ENCODE data around the gene GALNS.

The GALNS gene

DNA sequence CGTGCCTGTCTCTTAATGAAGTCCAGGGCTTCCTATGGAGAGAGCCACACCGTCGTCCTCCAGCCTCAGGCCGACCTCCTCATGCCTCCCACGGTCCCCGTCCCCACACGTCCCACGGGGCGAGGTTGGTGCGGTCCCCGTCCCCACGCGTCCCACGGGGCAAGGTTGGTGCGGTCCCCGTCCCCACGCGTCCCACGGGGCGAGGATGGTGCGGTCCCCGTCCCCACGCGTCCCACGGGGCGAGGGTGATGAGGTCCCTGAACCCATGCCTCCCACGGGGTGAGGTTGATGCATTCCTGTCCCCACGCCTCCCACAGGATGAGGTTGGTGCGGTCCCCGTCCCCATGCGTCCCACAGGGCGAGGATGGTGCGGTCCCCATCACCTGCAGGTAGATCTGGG lies 20.9 kb downstream of the GALNS start:
- peaks cover 14% of the 10 kb centered on the region; the same call in 1 of the 2 replicates for H3K36me3 ChIP-seq (ENCODE audit: control insufficient read depth, insufficient read depth, low read length)

DNA sequence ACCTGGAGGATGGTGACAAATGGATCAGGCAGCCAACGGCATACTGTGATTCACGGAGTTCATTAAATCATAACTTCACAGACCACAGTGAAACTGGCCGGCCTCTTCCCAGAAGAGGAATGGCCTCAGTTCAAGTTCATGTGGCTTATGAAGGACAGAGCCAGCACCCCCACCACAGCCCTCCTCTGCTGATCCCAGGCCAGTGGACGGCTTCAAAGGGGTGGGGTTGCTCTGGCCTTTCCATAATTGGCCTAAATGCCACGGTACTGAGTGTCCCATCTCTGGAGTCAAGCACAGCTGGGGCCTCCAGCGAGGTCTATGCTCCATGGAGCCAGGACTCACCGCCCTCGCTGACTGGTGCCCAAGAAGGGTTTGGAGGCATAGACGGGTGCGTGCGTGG lies 21.4 kb downstream of the GALNS start:
- Histone ChIP-seq H3K27me3 (ENCODE audit: control insufficient read depth, insufficient read depth, low read length) (no peaks in the 10 kb centered on the region), H3K4me1 (ENCODE audit: control insufficient read depth, insufficient read depth, low read length) (no peaks in the 10 kb centered on the region), H3K36me3 (ENCODE audit: control insufficient read depth, insufficient read depth, low read length) (peaks cover 9% of the 10 kb centered on the region; the same call in 1 of the 2 replicates), H3K9me3 (ENCODE audit: control insufficient read depth, insufficient read depth, low read length) (no peaks in the 10 kb centered on the region), H3K4me3 (ENCODE audit: low read length) (no peak overlapping the region), H3K27ac (ENCODE audit: low read length) (no peak overlapping the region)
- DNase-seq (ENCODE audit: low read depth, low spot score): no peak
- WGBS (ENCODE audit: insufficient coverage, insufficient read length): no CpG with 5 or more reads among the region's 11 CpGs

More for the DNA sequence above, 20.9 kb downstream of the GALNS start:
- DNase-seq (ENCODE audit: low read depth, low spot score): no peak
- Histone ChIP-seq H3K27me3 (ENCODE audit: control insufficient read depth, insufficient read depth, low read length) (no peaks in the 10 kb centered on the region), H3K4me1 (ENCODE audit: control insufficient read depth, insufficient read depth, low read length) (no peaks in the 10 kb centered on the region), H3K27ac (ENCODE audit: low read length) (no peak overlapping the region), H3K4me3 (ENCODE audit: low read length) (no peak overlapping the region), H3K9me3 (ENCODE audit: control insufficient read depth, insufficient read depth, low read length) (no peaks in the 10 kb centered on the region)
- no CpG with 5 or more reads among the region's 33 CpGs for WGBS (ENCODE audit: insufficient coverage, insufficient read length)

DNA sequence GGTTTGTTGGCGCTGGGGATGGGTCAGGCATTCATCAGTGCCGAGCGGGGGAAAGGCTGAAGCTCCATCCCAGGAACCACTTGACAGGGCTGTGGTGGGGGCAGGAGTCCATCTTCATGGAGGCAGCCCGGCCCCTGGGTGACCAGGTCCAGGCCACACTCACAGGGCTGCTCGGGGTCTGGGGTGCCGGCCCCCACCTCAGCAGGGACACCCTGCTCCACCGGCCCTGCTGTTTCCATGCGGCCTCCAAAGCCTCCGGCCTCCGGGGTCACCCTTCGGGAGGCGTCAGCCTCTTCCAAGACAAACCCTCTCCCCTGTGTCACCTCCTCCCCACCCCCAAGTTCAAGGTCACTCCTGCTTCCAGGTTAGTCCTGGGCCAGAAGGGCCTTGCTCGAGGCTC lies 22.1 kb downstream of the GALNS start:
- Histone ChIP-seq H3K4me1 (ENCODE audit: control insufficient read depth, insufficient read depth, low read length) (no peaks in the 10 kb centered on the region), H3K27ac (ENCODE audit: low read length) (no peak overlapping the region), H3K4me3 (ENCODE audit: low read length) (no peak overlapping the region), H3K9me3 (ENCODE audit: control insufficient read depth, insufficient read depth, low read length) (no peaks in the 10 kb centered on the region), H3K36me3 (ENCODE audit: control insufficient read depth, insufficient read depth, low read length) (peaks cover 5% of the 10 kb centered on the region; the same call in 1 of the 2 replicates), H3K27me3 (ENCODE audit: control insufficient read depth, insufficient read depth, low read length) (no peaks in the 10 kb centered on the region)
- no peak for DNase-seq (ENCODE audit: low read depth, low spot score)
- no CpG with 5 or more reads among the region's 13 CpGs for WGBS (ENCODE audit: insufficient coverage, insufficient read length)

DNA sequence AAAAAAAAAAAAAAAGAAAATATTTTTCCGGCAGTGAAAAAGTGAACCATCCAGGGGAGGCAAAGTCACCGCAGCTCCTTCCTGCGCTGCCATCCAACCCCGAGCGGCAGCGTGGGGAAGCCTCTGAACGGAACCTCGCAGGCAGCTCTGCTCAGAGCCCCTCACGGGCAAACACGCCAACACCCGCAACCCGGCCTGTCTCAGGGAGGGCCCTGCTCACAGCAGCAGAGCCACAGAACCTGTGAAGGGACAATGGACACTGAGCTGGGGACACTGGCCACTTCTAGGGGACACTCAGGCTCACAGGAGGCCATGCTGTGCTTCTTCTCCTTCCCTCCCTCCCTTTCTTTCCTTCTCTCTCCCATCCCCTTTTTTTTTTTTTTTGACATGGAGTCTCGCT lies 23.7 kb downstream of the GALNS start:
- no peaks in the 10 kb centered on the region for H3K9me3 ChIP-seq (ENCODE audit: control insufficient read depth, insufficient read depth, low read length)
- no CpG with 5 or more reads among the region's 13 CpGs for WGBS (ENCODE audit: insufficient coverage, insufficient read length)

DNA sequence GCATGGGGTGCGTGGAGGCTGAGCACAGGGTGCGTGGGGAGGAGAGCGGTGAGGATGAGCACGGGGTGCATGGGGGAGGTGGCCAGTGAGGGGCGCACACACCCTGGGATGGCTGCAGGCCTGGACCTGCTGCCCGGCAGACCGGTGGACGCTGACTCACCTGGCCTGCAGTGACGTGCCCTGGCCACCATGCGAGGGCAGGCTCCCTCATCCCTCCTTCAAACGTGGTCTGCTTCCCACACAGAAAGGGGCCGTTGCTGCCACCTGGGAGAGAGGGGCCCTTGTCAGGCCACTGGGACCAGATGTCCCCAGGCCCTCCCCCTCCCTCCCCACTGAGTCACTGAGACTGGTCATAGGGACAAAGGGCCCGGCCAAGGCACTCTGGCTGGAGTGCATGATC lies 24.9 kb downstream of the GALNS start:
- no peaks in the 10 kb centered on the region for H3K4me1 ChIP-seq (ENCODE audit: control insufficient read depth, insufficient read depth, low read length)
- no peaks in the 10 kb centered on the region for H3K9me3 ChIP-seq (ENCODE audit: control insufficient read depth, insufficient read depth, low read length)
- H3K27me3 ChIP-seq (ENCODE audit: control insufficient read depth, insufficient read depth, low read length): no peaks in the 10 kb centered on the region
- H3K27ac ChIP-seq (ENCODE audit: low read length): no peak overlapping the region
- DNase-seq (ENCODE audit: low read depth, low spot score): no peak
- no peak overlapping the region for H3K4me3 ChIP-seq (ENCODE audit: low read length)
- peaks cover 5% of the 10 kb centered on the region; the same call in 1 of the 2 replicates for H3K36me3 ChIP-seq (ENCODE audit: control insufficient read depth, insufficient read depth, low read length)
- WGBS (ENCODE audit: insufficient coverage, insufficient read length): no CpG with 5 or more reads among the region's 13 CpGs

More for the DNA sequence above, 23.7 kb downstream of the GALNS start:
- no peaks in the 10 kb centered on the region for H3K27me3 ChIP-seq (ENCODE audit: control insufficient read depth, insufficient read depth, low read length)
- DNase-seq (ENCODE audit: low read depth, low spot score): no peak
- peaks cover 5% of the 10 kb centered on the region; the same call in 1 of the 2 replicates for H3K36me3 ChIP-seq (ENCODE audit: control insufficient read depth, insufficient read depth, low read length)
- H3K27ac ChIP-seq (ENCODE audit: low read length): no peak overlapping the region
- no peak overlapping the region for H3K4me3 ChIP-seq (ENCODE audit: low read length)
- H3K4me1 ChIP-seq (ENCODE audit: control insufficient read depth, insufficient read depth, low read length): no peaks in the 10 kb centered on the region

DNA sequence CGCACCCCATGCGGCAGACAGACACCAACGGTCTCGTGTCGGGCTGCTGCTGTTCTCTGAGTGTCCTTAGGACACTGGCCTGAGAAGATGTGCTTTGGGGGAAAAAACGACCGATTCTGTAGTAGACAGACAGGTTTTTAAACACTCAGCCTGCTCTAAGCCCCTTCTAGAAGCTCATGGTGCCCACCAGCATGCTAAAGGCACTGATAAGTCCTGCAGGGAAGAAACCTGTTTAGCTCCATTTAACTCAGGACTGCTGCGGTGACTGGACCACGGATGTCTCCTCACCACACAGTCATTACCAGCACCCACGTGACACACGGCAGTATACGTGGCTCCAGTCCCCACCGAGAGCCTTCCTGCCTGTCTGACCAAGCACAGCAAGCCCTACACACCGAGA lies 26.0 kb downstream of the GALNS start:
- DNase-seq (ENCODE audit: low read depth, low spot score): no peak
- no peaks in the 10 kb centered on the region for H3K9me3 ChIP-seq (ENCODE audit: control insufficient read depth, insufficient read depth, low read length)
- no peak overlapping the region for H3K4me3 ChIP-seq (ENCODE audit: low read length)
- no peaks in the 10 kb centered on the region for H3K27me3 ChIP-seq (ENCODE audit: control insufficient read depth, insufficient read depth, low read length)
- no peaks in the 10 kb centered on the region for H3K4me1 ChIP-seq (ENCODE audit: control insufficient read depth, insufficient read depth, low read length)
- H3K36me3 ChIP-seq (ENCODE audit: control insufficient read depth, insufficient read depth, low read length): peaks cover 2% of the 10 kb centered on the region; the same call in 1 of the 2 replicates
- WGBS (ENCODE audit: insufficient coverage, insufficient read length): no CpG with 5 or more reads among the region's 14 CpGs
- H3K27ac ChIP-seq (ENCODE audit: low read length): no peak overlapping the region

DNA sequence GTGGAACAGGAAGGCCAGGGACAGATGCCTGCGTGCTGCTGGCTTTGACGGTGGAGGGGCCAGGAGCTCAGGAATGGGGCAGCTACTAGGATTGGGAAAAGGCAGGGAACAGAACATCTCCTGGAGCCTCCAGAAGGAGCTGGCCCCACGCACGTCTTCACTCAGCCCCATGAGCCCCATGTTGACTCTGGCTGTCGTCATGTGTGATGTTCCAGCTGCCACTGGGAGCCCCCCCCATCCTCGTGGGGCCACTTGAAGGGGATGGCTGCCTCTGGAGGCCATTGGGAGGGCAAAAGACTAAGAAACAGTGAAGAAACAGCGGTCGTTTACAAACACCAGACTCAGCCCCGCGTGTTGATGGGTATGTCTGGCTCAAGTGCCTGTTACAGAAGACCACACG lies 26.5 kb downstream of the GALNS start:
- no peak overlapping the region for H3K4me3 ChIP-seq (ENCODE audit: low read length)
- H3K27me3 ChIP-seq (ENCODE audit: control insufficient read depth, insufficient read depth, low read length): no peaks in the 10 kb centered on the region
- no peaks in the 10 kb centered on the region for H3K36me3 ChIP-seq (ENCODE audit: control insufficient read depth, insufficient read depth, low read length)
- WGBS (ENCODE audit: insufficient coverage, insufficient read length): no CpG with 5 or more reads among the region's 11 CpGs
- no peak overlapping the region for H3K27ac ChIP-seq (ENCODE audit: low read length)
- DNase-seq (ENCODE audit: low read depth, low spot score): no peak
- H3K9me3 ChIP-seq (ENCODE audit: control insufficient read depth, insufficient read depth, low read length): no peaks in the 10 kb centered on the region
- H3K4me1 ChIP-seq (ENCODE audit: control insufficient read depth, insufficient read depth, low read length): no peaks in the 10 kb centered on the region

DNA sequence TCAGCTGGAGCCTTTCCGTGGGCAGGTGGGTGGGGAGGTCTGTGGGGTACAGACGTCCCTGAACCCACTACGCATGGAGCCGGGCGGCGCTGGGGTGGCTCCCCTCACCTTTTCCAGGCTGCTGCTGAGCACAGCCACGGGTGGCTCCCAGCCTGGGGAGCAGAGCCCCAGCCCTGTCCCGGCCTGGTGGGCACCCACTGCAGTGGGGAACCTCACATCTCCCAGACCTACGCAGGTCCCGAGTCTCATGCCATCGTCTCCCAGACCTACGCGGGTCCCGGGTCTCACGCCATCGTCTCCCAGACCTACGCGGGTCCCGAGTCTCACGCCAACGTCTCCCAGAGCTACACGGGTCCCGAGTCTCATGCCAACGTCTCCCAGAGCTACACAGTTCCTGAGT lies 28.0 kb downstream of the GALNS start:
- Histone ChIP-seq H3K27me3 (ENCODE audit: control insufficient read depth, insufficient read depth, low read length) (no peaks in the 10 kb centered on the region), H3K27ac (ENCODE audit: low read length) (no peak overlapping the region), H3K4me3 (ENCODE audit: low read length) (no peak overlapping the region), H3K36me3 (ENCODE audit: control insufficient read depth, insufficient read depth, low read length) (no peaks in the 10 kb centered on the region; the same call in 1 of the 2 replicates), H3K4me1 (ENCODE audit: control insufficient read depth, insufficient read depth, low read length) (no peaks in the 10 kb centered on the region), H3K9me3 (ENCODE audit: control insufficient read depth, insufficient read depth, low read length) (no peaks in the 10 kb centered on the region)
- no CpG with 5 or more reads among the region's 24 CpGs for WGBS (ENCODE audit: insufficient coverage, insufficient read length)
- no peak for DNase-seq (ENCODE audit: low read depth, low spot score)

DNA sequence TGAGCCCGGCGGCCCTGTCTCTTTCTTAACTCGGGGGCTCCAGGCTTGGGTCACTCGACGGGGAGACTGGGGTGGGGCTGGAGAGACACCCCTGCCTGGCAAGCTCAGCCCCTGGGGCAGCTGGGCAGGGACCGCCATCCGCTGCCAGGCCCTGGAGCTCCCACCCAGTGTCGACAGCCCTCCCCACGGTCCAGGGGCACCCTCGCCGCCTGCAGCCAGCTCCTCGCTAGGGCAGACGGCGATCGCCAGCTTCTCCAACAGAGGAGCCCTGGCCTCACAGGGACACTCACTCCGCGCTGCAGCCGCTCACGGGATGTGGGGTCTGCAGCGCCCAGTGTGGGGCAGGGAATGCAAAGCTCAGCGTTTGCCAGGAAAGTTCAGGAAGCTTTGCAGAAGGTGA lies 29.0 kb downstream of the GALNS start:
- no peak for DNase-seq (ENCODE audit: low read depth, low spot score)
- Histone ChIP-seq H3K36me3 (ENCODE audit: control insufficient read depth, insufficient read depth, low read length) (no peaks in the 10 kb centered on the region; the same call in 1 of the 2 replicates), H3K4me1 (ENCODE audit: control insufficient read depth, insufficient read depth, low read length) (no peaks in the 10 kb centered on the region), H3K27ac (ENCODE audit: low read length) (no peak overlapping the region), H3K27me3 (ENCODE audit: control insufficient read depth, insufficient read depth, low read length) (no peaks in the 10 kb centered on the region), H3K9me3 (ENCODE audit: control insufficient read depth, insufficient read depth, low read length) (no peaks in the 10 kb centered on the region), H3K4me3 (ENCODE audit: low read length) (no peak overlapping the region)
- no CpG with 5 or more reads among the region's 21 CpGs for WGBS (ENCODE audit: insufficient coverage, insufficient read length)

DNA sequence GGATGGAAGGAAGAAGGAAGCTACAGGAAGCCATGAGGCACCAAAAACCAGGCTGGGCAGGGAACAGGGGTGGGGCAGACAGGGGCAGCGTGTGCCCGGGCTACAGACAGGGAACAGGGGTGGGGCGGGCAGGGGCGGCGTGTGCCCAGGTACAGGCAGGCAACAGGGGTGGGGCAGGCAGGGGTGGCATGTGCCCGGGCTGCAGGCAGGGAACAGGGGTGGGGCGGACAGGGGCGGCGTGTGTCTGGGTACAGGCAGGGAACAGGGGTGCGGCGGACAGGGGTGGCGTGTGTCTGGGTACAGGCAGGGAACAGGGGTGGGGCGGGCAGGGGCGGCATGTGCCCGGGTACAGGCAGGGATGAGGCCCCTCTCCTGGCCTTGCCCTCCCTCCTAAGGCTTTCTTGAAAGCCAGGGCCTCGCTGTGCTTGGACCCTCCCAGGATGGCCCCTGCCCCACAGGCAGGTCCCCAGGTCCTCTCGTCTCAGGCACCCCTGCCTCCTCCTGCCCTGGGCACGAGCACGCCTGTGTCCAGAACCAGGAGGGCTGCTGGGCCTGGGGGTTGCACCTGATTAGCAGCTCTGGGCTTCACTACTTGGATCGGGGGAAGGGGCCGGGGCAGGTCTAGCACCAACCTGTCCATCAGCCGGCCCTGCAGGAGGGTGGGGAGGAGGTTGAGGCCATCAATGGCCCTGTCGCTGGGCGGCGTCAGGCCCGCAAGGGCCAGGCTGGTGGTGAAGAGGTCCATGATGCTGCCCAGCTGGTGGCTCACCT lies 30.5 kb downstream of the GALNS start:
- no peak for DNase-seq (ENCODE audit: low read depth, low spot score)

DNA sequence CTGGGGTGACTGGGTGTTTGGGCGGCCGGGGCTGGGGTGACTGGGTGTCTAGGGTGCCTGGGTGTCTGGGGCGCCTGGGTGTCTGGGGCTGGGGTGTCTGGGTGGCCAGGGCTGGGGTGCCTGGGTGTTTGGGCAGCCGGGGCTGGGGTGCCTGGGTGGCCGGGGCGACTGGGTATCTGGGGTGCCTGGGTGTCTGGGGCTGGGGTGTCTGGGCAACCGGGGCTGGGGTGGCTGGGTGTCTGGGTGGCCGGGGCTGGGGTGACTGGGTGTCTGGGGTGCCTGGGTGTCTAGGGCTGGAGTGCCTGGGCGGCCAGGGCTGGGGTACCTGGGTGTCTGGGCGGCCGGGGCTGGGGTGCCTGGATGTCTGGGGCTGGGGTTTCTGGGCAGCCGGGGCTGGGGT lies 31.6 kb downstream of the GALNS start:
- Histone ChIP-seq H3K4me1 (ENCODE audit: control insufficient read depth, insufficient read depth, low read length) (no peaks in the 10 kb centered on the region), H3K27me3 (ENCODE audit: control insufficient read depth, insufficient read depth, low read length) (no peaks in the 10 kb centered on the region), H3K9me3 (ENCODE audit: control insufficient read depth, insufficient read depth, low read length) (no peaks in the 10 kb centered on the region), H3K4me3 (ENCODE audit: low read length) (no peak overlapping the region), H3K27ac (ENCODE audit: low read length) (no peak overlapping the region), H3K36me3 (ENCODE audit: control insufficient read depth, insufficient read depth, low read length) (no peaks in the 10 kb centered on the region; the same call in 1 of the 2 replicates)
- no CpG with 5 or more reads among the region's 12 CpGs for WGBS (ENCODE audit: insufficient coverage, insufficient read length)
- no peak for DNase-seq (ENCODE audit: low read depth, low spot score)

More for the DNA sequence above, 30.5 kb downstream of the GALNS start:
- no peaks in the 10 kb centered on the region for H3K4me1 ChIP-seq (ENCODE audit: control insufficient read depth, insufficient read depth, low read length)
- H3K9me3 ChIP-seq (ENCODE audit: control insufficient read depth, insufficient read depth, low read length): no peaks in the 10 kb centered on the region
- no peak overlapping the region for H3K4me3 ChIP-seq (ENCODE audit: low read length)
- no CpG with 5 or more reads among the region's 26 CpGs for WGBS (ENCODE audit: insufficient coverage, insufficient read length)
- H3K27ac ChIP-seq (ENCODE audit: low read length): no peak overlapping the region
- no peaks in the 10 kb centered on the region for H3K27me3 ChIP-seq (ENCODE audit: control insufficient read depth, insufficient read depth, low read length)
- no peaks in the 10 kb centered on the region; the same call in 1 of the 2 replicates for H3K36me3 ChIP-seq (ENCODE audit: control insufficient read depth, insufficient read depth, low read length)

Measured in iPS DF 6.9 (cell line).